BJ (cell line): ENCODE data around the gene CACFD1. TPM values are rescaled to one million over a fixed set of nuclear protein-coding genes. Genes with fewer than 3 reads are reported as not detected.

Source experiments
- CTCF ChIA-PET: fragments of 350-600 bp; formaldehyde crosslinking; extraction: SDS; loops from one replicate; lab custom pipeline; 2021; ENCODE audit warnings: antibody characterized with exemption, inconsistent platforms; lab: Yijun Ruan, JAX
- POLR2A ChIA-PET: fragments of 300-600 bp; sonication (Branson Sonifier 250); formaldehyde crosslinking; extraction: SDS; loops from one replicate; lab custom pipeline; 2021; ENCODE audit warnings: antibody characterized with exemption; lab: Charles Lee
- DNase-seq: peaks from one replicate; pipeline ENCODE4 v3.0.0-alpha.2; 2011; ENCODE audit warnings: low read depth
- H3K27me3 ChIP-seq: 2 replicates; pipeline ENCODE4 v1.6.0; 2011; ENCODE audit warnings: low read length; ENCODE audit not compliant: control insufficient read depth, insufficient read depth
- H3K36me3 ChIP-seq: 2 replicates; pipeline ENCODE4 v1.5.1; 2011; ENCODE audit warnings: low read length; ENCODE audit not compliant: control insufficient read depth, insufficient read depth
- H3K4me3 ChIP-seq: 2 replicates; pipeline ENCODE4 v1.5.1; 2011; ENCODE audit warnings: low read depth, mild to moderate bottlenecking, control low read depth, low read length
- polyA plus RNA-seq: library from polyadenylated mRNA; depleted of rRNA; stranded (reverse); fragments of >200 nt; gene quantifications from 2 replicates; pipeline ENCODE4 v1.2.3, GENCODE V29; 2011
- TF ChIP-seq, protein P1 (sequence below): IDR thresholded peaks from 2 replicates; pipeline ENCODE4 v1.5.1; 2011; ENCODE audit warnings: low read depth, mild to moderate bottlenecking, control low read depth, inconsistent platforms, low read length, moderate library complexity; ENCODE audit not compliant: insufficient read depth

CACFD1 gene
- polyA plus RNA-seq, 1 experiment: 19.1 TPM

- no peak overlapping the region for H3K4me3 ChIP-seq
- ChIA-PET CTCF (interaction anchor here (1.5 to 1.7 kb wide), 2 partner anchors 23 to 24 kb away, joined by 4 to 5 read pairs; no protein-coding TSS in a partner anchor), POLR2A (no interaction called here)
- TF ChIP-seq, protein P1, sequence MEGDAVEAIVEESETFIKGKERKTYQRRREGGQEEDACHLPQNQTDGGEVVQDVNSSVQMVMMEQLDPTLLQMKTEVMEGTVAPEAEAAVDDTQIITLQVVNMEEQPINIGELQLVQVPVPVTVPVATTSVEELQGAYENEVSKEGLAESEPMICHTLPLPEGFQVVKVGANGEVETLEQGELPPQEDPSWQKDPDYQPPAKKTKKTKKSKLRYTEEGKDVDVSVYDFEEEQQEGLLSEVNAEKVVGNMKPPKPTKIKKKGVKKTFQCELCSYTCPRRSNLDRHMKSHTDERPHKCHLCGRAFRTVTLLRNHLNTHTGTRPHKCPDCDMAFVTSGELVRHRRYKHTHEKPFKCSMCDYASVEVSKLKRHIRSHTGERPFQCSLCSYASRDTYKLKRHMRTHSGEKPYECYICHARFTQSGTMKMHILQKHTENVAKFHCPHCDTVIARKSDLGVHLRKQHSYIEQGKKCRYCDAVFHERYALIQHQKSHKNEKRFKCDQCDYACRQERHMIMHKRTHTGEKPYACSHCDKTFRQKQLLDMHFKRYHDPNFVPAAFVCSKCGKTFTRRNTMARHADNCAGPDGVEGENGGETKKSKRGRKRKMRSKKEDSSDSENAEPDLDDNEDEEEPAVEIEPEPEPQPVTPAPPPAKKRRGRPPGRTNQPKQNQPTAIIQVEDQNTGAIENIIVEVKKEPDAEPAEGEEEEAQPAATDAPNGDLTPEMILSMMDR: no peak
- DNase-seq: no peak
- no peaks in the 10 kb centered on the region for H3K27me3 ChIP-seq
- no peaks in the 10 kb centered on the region for H3K36me3 ChIP-seq
Observed at GRCh38 chr9:133509179-133510083, 49.7 kb downstream of the CACFD1 start.

DNA sequence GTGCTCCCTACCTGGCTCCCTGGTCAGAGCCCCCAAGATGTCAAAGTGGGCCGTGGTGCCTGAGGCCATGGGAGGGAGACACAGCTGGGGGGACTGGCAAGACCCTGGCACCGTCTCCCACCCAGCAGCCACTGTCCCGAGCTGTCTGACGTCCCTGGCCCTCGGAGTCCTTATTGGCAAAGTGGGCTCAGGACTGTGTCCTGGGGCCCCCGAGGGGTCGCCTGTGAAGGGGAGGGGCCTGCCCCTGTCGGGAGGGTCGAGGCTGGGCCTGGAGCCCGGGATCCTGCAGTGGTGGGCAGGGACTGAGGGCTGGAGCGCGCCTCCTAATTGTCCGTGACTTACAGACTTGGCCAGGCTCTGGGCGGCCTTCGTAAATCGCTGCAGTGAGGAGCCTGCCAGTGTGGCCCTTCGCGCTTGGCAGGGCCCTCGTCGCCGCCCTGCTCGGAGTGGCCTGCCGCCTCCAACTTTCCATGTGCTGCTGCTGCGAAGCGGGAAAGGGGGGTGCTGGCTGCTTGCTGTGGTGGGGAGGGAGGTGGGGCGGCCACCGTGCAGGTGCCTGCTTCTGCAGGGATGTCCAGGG, 51.2 kb downstream of the CACFD1 start:
- Histone ChIP-seq H3K4me3 (no peak overlapping the region), H3K27me3 (no peaks in the 10 kb centered on the region), H3K36me3 (no peaks in the 10 kb centered on the region)
- ChIA-PET CTCF (no interaction called here), POLR2A (no interaction called here)
- TF ChIP-seq, protein P1: no peak
- no peak for DNase-seq

DNA sequence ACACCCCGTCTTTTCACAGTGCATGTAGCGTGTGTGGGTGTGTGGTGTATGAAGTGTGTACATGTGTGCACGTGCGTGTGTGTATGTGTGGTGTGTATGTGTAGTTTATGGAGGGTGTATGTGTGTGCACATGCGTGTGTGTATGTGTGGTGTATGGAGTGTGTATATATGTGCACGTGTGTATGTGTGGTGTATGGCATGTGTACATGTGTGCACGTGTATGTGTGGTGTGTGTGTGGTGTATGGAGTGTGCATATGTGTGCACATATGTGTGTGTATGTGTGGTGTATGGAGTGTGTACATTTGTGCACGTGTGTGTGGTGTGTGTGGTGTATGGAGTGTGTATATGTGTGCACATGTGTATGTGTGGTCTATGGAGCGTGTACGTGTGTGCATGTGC, 51.8 kb downstream of the CACFD1 start:
- DNase-seq: no peak
- ChIA-PET POLR2A (no interaction called here), CTCF (no interaction called here)
- no peaks in the 10 kb centered on the region for H3K27me3 ChIP-seq
- no peaks in the 10 kb centered on the region for H3K36me3 ChIP-seq
- H3K4me3 ChIP-seq: no peak overlapping the region
- TF ChIP-seq, protein P1: no peak

- TF ChIP-seq, protein P1: no peak
- Histone ChIP-seq H3K36me3 (no peaks in the 10 kb centered on the region), H3K4me3 (no peak overlapping the region), H3K27me3 (no peaks in the 10 kb centered on the region; the same call in 1 of the 2 replicates)
- POLR2A ChIA-PET: no interaction called here
- DNase-seq: no peak
- CTCF ChIA-PET: no interaction called here
Observed at GRCh38 chr9:133512253-133513213, 52.8 kb downstream of the CACFD1 start.
